ENCODE measurements around the gene MMP21.
A peak's percentile ranks its signal among the peaks of the same experiment; 100 is the strongest.

Gene MMP21, protein sequence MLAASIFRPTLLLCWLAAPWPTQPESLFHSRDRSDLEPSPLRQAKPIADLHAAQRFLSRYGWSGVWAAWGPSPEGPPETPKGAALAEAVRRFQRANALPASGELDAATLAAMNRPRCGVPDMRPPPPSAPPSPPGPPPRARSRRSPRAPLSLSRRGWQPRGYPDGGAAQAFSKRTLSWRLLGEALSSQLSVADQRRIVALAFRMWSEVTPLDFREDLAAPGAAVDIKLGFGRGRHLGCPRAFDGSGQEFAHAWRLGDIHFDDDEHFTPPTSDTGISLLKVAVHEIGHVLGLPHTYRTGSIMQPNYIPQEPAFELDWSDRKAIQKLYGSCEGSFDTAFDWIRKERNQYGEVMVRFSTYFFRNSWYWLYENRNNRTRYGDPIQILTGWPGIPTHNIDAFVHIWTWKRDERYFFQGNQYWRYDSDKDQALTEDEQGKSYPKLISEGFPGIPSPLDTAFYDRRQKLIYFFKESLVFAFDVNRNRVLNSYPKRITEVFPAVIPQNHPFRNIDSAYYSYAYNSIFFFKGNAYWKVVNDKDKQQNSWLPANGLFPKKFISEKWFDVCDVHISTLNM

GRCh38 chr10:125775491-125776106 is at the start of gene MMP21:
Gene MMP21, minus strand, starts transcription at chr10:125775821. Its CDS starts 0 bp downstream, at chr10:125775821.
- DNase-seq = no peak

GRCh38 chr10:125824736-125825135 is 49.1 kb upstream of the MMP21 start:
- DNase-seq = no peak

DNA sequence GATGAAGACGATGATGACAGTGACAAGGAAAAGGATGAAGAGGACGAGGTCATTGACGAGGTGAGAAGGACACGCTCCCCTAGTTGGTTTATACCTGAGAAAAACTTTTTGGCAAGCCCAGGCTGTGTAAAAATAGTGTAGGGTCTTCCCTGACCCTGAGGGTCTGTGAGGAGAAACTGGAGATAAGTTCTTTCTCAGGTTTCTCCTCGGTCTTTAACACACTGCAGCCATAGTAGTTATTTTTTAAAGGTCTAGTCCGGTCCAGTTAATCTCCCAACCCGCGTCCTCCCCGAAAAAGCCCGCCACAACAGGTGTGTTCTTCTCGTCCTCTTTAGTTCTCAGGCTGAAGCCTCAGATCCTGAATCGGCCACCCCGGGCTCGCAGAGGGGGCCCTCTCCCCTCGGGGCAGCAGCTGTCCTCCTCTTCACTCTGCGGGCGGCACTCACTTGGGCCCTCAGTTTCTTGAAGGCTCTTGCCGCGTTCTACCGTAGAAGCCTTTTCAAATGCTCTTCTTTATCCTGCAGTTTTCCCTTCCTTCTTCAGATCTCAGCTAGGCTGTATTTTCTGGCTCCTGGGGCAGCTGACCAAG is 48.1 kb upstream of the MMP21 start:
- DNase-seq = no peak

GRCh38 chr10:125822878-125823662 is 47.4 kb upstream of the MMP21 start, which contains the start of the genes BCCIP and UROS:
Gene BCCIP, plus strand, starts transcription at chr10:125823546. Its CDS starts 12 bp downstream, at chr10:125823558.
Gene UROS, minus strand, starts transcription at chr10:125823258. Its CDS starts 6,759 bp downstream, at chr10:125816499.
- peak; percentile 95 for DNase-seq

GRCh38 chr10:125820701-125821100 is 45.1 kb upstream of the MMP21 start:
- DNase-seq = no peak

DNA sequence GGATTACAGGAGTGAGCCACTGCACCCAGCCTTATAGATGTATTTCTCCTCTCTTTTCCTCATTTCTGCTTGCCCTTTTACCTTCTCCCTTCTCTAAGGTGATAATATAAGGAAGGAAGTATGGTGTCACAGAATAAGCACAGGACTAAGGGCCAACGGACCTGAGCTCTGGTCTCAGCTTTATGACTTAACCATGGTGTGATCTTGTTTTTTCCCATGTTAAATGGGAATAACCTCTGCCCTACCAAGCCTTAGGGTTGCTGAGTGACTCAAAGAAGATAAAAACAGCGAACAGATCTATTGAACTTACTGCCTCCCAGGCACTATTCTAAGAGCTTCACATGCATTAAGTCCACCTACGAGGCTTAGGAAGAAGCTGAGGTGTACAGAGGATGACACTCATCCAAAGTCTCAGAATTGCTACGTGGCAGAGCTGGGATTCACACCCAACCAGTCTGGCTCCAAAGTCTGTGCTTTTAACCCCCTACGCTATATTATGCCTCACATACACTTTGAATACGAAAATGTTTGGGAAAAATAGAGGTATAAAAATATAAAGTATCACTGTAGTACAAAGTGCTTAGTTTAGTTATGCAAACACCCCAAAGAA is 41.8 kb upstream of the MMP21 start:
- peak; percentile 41 for DNase-seq

- peak; percentile 98 for DNase-seq
Observed at GRCh38 chr10:125816548-125816947, 40.9 kb upstream of the MMP21 start.

- DNase-seq = peak; percentile 53
Observed at GRCh38 chr10:125815764-125816163, 40.1 kb upstream of the MMP21 start.

DNA sequence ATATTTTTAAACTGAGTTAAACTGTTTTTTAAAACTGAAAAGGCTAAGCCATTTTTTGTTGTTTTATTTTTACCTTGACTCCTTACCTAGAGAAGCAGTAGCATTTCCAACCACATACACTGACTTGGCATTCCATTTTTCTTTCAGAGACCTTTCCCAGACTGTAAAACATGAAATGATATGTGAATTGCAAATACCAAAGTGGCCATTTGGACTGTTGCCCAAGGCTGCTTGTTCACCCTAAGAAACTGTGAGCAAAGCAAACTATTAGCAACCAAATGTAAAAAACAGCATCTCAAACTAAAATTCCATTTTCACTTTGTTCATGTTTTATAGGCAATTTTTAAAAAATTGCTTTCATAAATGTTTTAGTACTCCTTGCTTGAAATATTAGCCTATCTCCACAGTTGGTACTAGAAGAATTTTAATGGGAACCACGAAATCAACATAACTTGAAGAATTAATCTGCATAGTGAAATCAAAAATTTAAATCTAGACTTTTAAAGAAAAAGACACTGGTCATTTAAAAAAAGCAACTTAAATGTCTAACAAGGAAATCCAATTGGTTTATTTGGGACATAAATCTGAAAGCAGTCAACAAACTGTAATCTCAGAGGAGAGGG is 36.6 kb upstream of the MMP21 start:
- no peak for DNase-seq

- no peak for DNase-seq
Observed at GRCh38 chr10:125811251-125811650, 35.6 kb upstream of the MMP21 start.

DNA sequence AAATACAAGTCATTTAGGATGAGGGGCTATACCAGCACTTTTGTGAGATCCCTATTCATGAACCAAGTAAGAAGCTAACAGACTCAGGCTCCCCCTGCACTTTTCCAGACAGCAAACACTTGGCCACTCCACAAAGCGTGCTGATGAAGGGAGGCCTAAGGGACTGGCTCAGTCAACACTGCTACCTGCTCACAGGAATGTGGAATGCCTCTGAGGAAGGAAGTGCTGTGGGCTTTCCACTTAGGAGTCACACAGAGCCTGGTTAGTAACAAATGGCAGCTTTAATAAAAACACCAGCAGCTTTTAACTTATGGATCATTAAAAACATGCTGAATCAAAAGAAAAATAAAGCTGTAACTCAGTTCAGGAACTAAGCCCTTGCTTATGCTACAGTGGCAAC is 32.4 kb upstream of the MMP21 start:
- no peak for DNase-seq

- no peak for DNase-seq
Observed at GRCh38 chr10:125802739-125803138, 27.1 kb upstream of the MMP21 start.

DNA sequence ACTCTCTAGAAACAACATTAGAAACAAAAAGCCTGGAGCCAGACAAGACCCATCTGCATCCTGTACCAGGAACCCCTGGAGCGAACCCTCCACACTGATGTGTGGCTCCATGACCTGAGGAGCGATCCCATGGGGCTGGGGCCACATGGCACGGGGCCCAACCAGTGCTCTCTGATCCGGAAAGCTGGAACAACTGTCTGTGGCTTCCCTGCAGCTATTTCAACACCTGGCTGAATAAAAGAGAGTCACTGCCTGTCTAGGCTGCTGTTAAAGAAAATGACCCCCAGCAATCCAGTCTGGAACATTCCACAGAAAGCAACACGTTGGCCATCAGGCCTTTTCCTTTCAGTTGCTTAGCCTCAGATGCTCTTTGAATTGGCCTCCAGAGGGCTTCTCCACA is 26.5 kb upstream of the MMP21 start:
- no peak for DNase-seq

GRCh38 chr10:125801574-125801973 is 26.0 kb upstream of the MMP21 start:
- peak; percentile 47 for DNase-seq

DNA sequence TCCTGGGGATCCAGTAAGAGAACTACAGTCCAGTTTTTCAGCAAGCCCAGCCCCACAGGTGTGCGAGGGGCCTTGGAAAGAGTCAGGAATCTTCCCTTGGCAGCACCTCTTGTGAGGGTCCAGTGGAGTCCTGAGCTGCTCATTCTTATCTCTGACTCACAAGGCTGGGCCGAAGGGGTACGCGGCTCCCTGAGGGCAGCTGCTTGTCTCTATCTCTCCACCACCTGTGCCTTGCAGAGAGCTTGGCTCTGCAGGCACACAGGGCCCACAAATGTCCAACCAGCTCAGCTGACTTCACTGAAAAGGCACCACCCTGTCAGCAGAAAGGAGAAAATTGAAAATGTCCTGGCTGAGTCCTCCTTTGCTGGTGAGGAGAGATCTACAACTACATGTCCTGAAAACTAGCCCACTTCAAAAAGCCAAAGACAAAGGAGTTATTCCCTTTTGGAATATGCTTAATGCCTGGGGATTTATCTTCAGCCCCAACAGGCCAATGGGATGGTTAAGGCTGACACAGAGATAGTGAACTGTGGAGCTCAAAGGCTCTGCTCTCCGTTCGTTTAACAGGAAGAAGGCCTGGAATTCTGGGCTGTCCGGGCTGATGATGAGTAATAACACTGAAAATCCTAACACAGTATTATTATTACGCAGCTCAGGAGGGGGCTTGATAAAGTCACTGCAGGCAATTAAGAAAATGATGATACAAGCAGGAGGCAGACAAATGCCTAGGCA is 24.0 kb upstream of the MMP21 start:
- peak; percentile 91 for DNase-seq

DNA sequence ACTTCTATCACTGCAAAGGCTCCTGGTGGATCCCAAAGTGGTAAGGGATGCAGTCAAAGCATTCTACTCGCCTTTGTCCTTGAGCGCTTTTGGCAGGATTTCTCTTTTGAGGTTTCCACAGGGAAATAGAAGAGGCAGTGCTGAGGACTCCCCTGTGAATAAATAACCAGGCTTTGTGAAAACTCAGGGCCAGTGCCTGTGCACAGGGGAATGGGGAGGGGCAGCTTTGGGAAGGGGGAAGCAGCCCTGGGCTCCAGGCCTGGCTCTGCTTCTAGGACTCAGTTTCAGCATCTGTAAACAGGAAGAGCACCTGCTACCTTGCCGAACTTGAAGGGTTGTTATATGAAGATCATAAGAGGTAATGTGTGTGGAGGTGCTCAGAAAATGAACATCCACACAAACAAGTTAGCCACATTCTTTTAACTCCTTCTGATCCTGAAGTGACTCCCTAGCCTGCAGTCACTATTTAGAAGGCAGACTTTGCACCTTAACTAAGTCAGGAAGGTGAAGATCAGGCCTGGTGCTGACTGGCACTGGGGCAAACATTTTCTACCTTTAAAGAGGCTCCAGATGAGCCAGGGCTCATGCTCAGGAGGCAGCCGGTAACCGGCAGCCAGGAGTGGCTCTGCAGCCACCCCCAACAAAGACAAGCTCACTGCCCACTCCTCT is 22.5 kb upstream of the MMP21 start:
- DNase-seq = no peak

- DNase-seq = no peak
Observed at GRCh38 chr10:125797424-125797823, 21.8 kb upstream of the MMP21 start.

GRCh38 chr10:125795637-125796190 is 20.1 kb upstream of the MMP21 start:
- no peak for DNase-seq

- no peak for DNase-seq
Observed at GRCh38 chr10:125795128-125795527, 19.5 kb upstream of the MMP21 start.
